Heart left ventricle (tissue), 16 donors: ENCODE data around the gene MFN1. TPM values are rescaled to one million over a fixed set of nuclear protein-coding genes. Genes with fewer than 3 reads are reported as not detected.

Experiments
- ATAC-seq, 4 donors: fragments of 200-7000 bp; cut with Tn5 transposase; one replicate each; pipeline ENCODE4 v1.9.1; 2020 to 2022; ENCODE audit warnings: moderate library complexity in 4 of 4, mild to moderate bottlenecking in 3 of 4, moderate number of reproducible peaks in 1 of 4
- DNase-seq, 5 donors: peaks; one replicate each; pipeline ENCODE4 v3.0.0-alpha.2; 2020
- H3K27ac ChIP-seq, 12 donors: fragments of 200-600 bp; sonication (generic) in 4 of 12; one replicate each; pipeline versions ENCODE4 v1.5.0 to v1.8.0; 2016 to 2022; ENCODE audit warnings: mild to moderate bottlenecking in 2 of 12
- H3K27me3 ChIP-seq, 9 donors: fragments of 200-600 bp; sonication (generic) in 2 of 9; one replicate each; pipeline versions ENCODE4 v1.5.1 to v1.8.0; 2016 to 2022; ENCODE audit warnings: mild to moderate bottlenecking in 3 of 9
- H3K36me3 ChIP-seq, 9 donors: fragments of 200-600 bp; sonication (generic) in 2 of 9; one replicate each; pipeline versions ENCODE4 v1.5.0 to v1.8.0; 2018 to 2022; ENCODE audit warnings: mild to moderate bottlenecking in 2 of 9
- H3K4me1 ChIP-seq, 12 donors: fragments of 200-600 bp; sonication (generic) in 4 of 12; one replicate each; pipeline versions ENCODE4 v1.5.0 to v1.8.0; 2016 to 2022; ENCODE audit warnings: mild to moderate bottlenecking in 3 of 12
- H3K4me3 ChIP-seq, 12 donors: fragments of 200-600 bp; sonication (generic) in 4 of 12; one replicate each; pipeline versions ENCODE4 v1.5.0 to v1.8.0; 2017 to 2022; ENCODE audit warnings: mild to moderate bottlenecking in 9 of 12, moderate library complexity in 4 of 12
- H3K9me3 ChIP-seq, 12 donors: fragments of 200-600 bp; sonication (generic) in 4 of 12; one replicate each; pipeline versions ENCODE4 v1.5.0 to v1.8.0; 2016 to 2022; ENCODE audit warnings: mild to moderate bottlenecking in 1 of 12
- CTCF ChIP-seq, 12 donors: fragments of 200-600 bp; sonication (generic) in 4 of 12; IDR thresholded peaks; one replicate each; pipeline versions ENCODE4 v1.5.0 to v1.8.0; 2018 to 2022; ENCODE audit warnings: antibody characterized with exemption in 12 of 12, mild to moderate bottlenecking in 5 of 12
- POLR2A ChIP-seq, 2 donors: fragments of 450-650 bp; IDR thresholded peaks; one replicate each; pipeline ENCODE4 v1.6.1; 2017; ENCODE audit warnings: antibody characterized with exemption in 2 of 2, mild to moderate bottlenecking in 2 of 2, moderate library complexity in 2 of 2
- WGBS, 4 donors: extraction: QIAGEN DNeasy Blood & Tissue Kit in 2 of 4; methylation state at CpG; one replicate each; pipeline versions ENCODE4 v1.1.5 to v1.1.7; 2013 to 2018; 5-methylcytosine and 5-hydroxymethylcytosine counted together
- intact Hi-C, 10 donors: fragments of 100-400 bp; cut with DNase I; formaldehyde crosslinking; loops; one replicate each; pipeline versions ENCODE4 v1.11.1 to v1.14.2; 2022
- polyA plus RNA-seq, 2 donors: library from polyadenylated mRNA; stranded (reverse); fragments of 200-250 nt; gene quantifications; one replicate each; pipeline ENCODE4 v1.2.3, GENCODE V29; 2013
- total RNA-seq, 9 donors: library from RNA; depleted of rRNA in 2 of 9; stranded (reverse); fragments of >200 nt in 2 of 9; fragmentation: NEBNext Ultra II Directional in 3 of 9; extraction: Animal tissue kit (Norgen Biotek cat#: 25700) in 3 of 9; gene quantifications; one replicate each; pipeline versions ENCODE4 v1.1.0 to v1.2.4, GENCODE V29; 2016 to 2023
- donor health status: ischemic (EF 13 %, LVEDD 7.1; RV severe dilation, severe dysfunction).
- donor health status: healthy with polysubstance abuse.
- donor health status: DM: no; HTN: yes; CAD: no.
- donor health status: DM: no; HTN: no; CAD: no.
- donor health status: ischemic (EF 25% LVEDD 6.9; RV normal size, moderate dysfunction).
- donor health status: ischemic (EF 25% LVEDD 5.7; RV mildly dilated, moderate dysfunction).
- donor health status: healthy.
- donor health status: DM: yes; HTN: yes; CAD: no.
- donor health status: ischemic (EF 35%, LVEDD 5.7; RV mildly dilated, moderate dysfunction).
- donor health status: nonischemic (EF 11% LVEDD 7.7; RV severe dilation, severe dysfunction).
- donor health status: DM: yes; HTN: yes; CAD: no.
- donor health status: PGD.
- donor health status: ischemic (EF 29% LVEDD 5.4; RV normal size, mild dysfunction).
- donor health status: nonischemic (EF 23%, LVEDD 6.1; RV moderate dilation, normal function).

Gene MFN1
- total and polyA plus RNA-seq, 11 donors = 10.8 to 78.0 (median 52.6) TPM

DNA sequence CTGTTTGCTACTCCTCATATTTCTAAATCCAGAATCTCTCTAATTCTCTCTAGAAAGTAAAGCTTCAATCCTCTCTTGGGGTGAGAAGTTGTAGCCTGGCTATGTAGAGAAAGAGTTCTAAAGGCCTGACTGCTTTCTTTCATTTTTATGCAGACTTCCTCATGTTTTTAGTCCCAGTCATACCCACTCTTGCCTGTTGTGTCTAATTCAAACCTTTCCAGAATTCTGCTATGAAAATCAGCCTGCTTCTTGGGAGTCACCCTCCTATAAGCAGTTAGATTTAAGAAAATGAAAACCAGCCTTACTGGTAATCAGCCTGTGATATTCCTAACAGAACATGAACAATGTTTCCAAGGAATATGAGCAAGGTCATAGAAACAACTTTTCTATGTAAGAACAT is 39.5 kb upstream of the MFN1 start:
- ATAC-seq = no peak
- intact Hi-C loops = no loop called here
- no peak for DNase-seq
- Histone ChIP-seq H3K27me3 (peaks cover 0 to 4% (median 0%) of the 10 kb centered on the region in 9 donors), H3K27ac (no peak overlapping the region), H3K36me3 (no peaks in the 10 kb centered on the region), H3K4me3 (no peak overlapping the region), H3K4me1 (no peaks in the 10 kb centered on the region), H3K9me3 (no peaks in the 10 kb centered on the region)
- TF ChIP-seq POLR2A (IDR thresholded peaks at IDR 0.05) (no peak), CTCF (IDR thresholded peaks at IDR 0.05) (no peak)

- H3K27me3 ChIP-seq = peaks cover 0 to 4% (median 0%) of the 10 kb centered on the region in 9 donors
- TF ChIP-seq CTCF (IDR thresholded peaks at IDR 0.05) = no peak
- no peak for TF ChIP-seq POLR2A (IDR thresholded peaks at IDR 0.05)
- H3K27ac ChIP-seq = no peak overlapping the region
- intact Hi-C loops = loop anchor here in 2 of 10 donors (2.0 to 10.0 kb wide), 2 partner anchors 45 to 295 kb away; no protein-coding TSS in a partner anchor
- no peaks in the 10 kb centered on the region for H3K4me1 ChIP-seq
- no peak for ATAC-seq
- no peak overlapping the region for H3K4me3 ChIP-seq
- H3K36me3 ChIP-seq = no peaks in the 10 kb centered on the region
- 52 to 71% (median 60%) methylated on average over 1 of the region's 1 CpG for WGBS, 4 donors
- no peaks in the 10 kb centered on the region for H3K9me3 ChIP-seq
- DNase-seq = no peak
Observed at GRCh38 chr3:179309225-179310078, 38.1 kb upstream of the MFN1 start.

GRCh38 chr3:179318876-179319275 is 28.6 kb upstream of the MFN1 start:
- Histone ChIP-seq H3K27ac (no peak overlapping the region), H3K4me1 (peaks cover 0 to 23% (median 7%) of the 10 kb centered on the region in 12 donors), H3K9me3 (no peaks in the 10 kb centered on the region), H3K36me3 (no peaks in the 10 kb centered on the region), H3K4me3 (no peak overlapping the region), H3K27me3 (no peaks in the 10 kb centered on the region)
- DNase-seq = no peak
- ATAC-seq = no peak
- no peak for TF ChIP-seq CTCF (IDR thresholded peaks at IDR 0.05)
- TF ChIP-seq POLR2A (IDR thresholded peaks at IDR 0.05) = no peak
- 88 to 98% (median 94%) methylated on average over 2 of the region's 2 CpGs for WGBS, 4 donors
- intact Hi-C loops = loop anchor here in 4 of 10 donors (5.0 to 10.0 kb wide), 4 partner anchors 54 to 302 kb away; partner anchors contain the start of gene PIK3CA (in 1 of the 4)

DNA sequence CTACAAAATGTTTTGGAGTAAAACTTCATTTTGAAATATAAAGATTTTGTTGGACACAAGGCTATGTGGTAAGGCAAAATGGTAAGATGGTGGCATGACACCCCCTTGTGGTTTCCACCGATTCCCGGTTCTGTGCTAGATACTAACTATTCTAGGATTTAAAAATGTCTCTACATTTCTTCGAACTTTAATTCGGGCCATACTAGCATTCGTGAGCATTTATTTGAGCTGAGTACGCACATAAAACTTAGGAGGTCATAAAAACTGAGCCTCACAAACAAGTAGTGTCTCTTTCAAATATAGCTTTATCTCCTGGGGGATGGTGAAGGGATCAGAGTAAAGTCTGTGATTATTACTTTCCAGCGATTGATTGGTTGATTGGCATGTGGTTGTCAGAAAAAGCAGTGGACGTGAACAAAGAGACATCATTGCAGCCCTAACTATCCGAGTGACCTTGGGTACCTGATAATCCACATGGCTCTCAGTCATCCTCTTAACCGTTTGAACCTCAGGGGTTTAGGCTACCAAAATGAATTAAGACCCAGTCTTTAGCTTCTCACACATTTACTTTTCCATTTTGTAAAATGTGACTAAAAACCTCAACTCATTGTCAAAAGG is 25.7 kb upstream of the MFN1 start:
- 25 to 38% (median 35%) methylated on average over 10 of the region's 10 CpGs for WGBS, 4 donors
- TF ChIP-seq CTCF (IDR thresholded peaks at IDR 0.05) (peak in 11 of 12 donors; percentile 16 to 63 (median 41)), POLR2A (IDR thresholded peaks at IDR 0.05) (no peak)
- no peaks in the 10 kb centered on the region for H3K9me3 ChIP-seq
- H3K4me1 ChIP-seq = peaks cover 0 to 36% (median 20%) of the 10 kb centered on the region in 12 donors
- H3K4me3 ChIP-seq = peak overlapping the region in 9 of 12 donors; percentile 79 to 97 (median 91)
- no peak for ATAC-seq
- DNase-seq = no peak
- peak overlapping the region in 10 of 12 donors; percentile 1 to 98 (median 96) for H3K27ac ChIP-seq
- no peaks in the 10 kb centered on the region for H3K27me3 ChIP-seq
- H3K36me3 ChIP-seq = peaks cover 0 to 17% (median 7%) of the 10 kb centered on the region in 9 donors
- intact Hi-C loops = loop anchor here in 8 of 10 donors (2.0 to 10.0 kb wide), 9 partner anchors 25 to 249 kb away; partner anchors contain the start of genes MFN1 (in 3 of the 8), PIK3CA (in 3 of the 8), ACTL6A (in 2 of the 8) and ZMAT3 (in 1 of the 8)
